Mesothelial cell of epicardium (in vitro differentiated cells): ENCODE data around the gene TMEM147. TPM values are rescaled to one million over a fixed set of nuclear protein-coding genes. Genes with fewer than 3 reads are reported as not detected.

ENCODE experiments used
- DNase-seq, 2 experiments: peaks; one replicate each; pipeline ENCODE4 v3.0.0; 2021; ENCODE audit warnings: low spot score in 2 of 2; ENCODE audit not compliant: unreplicated experiment in 2 of 2
- H3K27ac Mint-ChIP-seq: 2 replicates; pipeline ENCODE4 v1.8.0; 2021; ENCODE audit warnings: mixed read lengths
- H3K27me3 Mint-ChIP-seq: 2 replicates; pipeline ENCODE4 v1.8.0; 2021; ENCODE audit warnings: low read depth, mixed read lengths
- H3K36me3 Mint-ChIP-seq: 2 replicates; pipeline ENCODE4 v1.8.0; 2021; ENCODE audit warnings: mixed read lengths
- H3K4me1 Mint-ChIP-seq: 2 replicates; pipeline ENCODE4 v1.8.0; 2021; ENCODE audit warnings: mixed read lengths
- H3K4me3 Mint-ChIP-seq: 2 replicates; pipeline ENCODE4 v1.8.0; 2021; ENCODE audit warnings: mild to moderate bottlenecking, moderate library complexity, mixed read lengths
- H3K9me3 Mint-ChIP-seq: 2 replicates; pipeline ENCODE4 v1.8.0; 2021; ENCODE audit warnings: mixed read lengths
- total RNA-seq: library from RNA; stranded (reverse); gene quantifications from 3 replicates; pipeline ENCODE4 v1.2.1, GENCODE V29; 2021
- TF ChIP-seq, protein P1 (sequence below): fragments of 200-600 bp; sonication (generic); IDR thresholded peaks from one replicate; pipeline ENCODE4 v1.5.0; 2021; ENCODE audit warnings: antibody characterized with exemption; ENCODE audit not compliant: unreplicated experiment

Gene TMEM147
- total RNA-seq, 1 donor from 2014 or later = 82.2 TPM

DNA sequence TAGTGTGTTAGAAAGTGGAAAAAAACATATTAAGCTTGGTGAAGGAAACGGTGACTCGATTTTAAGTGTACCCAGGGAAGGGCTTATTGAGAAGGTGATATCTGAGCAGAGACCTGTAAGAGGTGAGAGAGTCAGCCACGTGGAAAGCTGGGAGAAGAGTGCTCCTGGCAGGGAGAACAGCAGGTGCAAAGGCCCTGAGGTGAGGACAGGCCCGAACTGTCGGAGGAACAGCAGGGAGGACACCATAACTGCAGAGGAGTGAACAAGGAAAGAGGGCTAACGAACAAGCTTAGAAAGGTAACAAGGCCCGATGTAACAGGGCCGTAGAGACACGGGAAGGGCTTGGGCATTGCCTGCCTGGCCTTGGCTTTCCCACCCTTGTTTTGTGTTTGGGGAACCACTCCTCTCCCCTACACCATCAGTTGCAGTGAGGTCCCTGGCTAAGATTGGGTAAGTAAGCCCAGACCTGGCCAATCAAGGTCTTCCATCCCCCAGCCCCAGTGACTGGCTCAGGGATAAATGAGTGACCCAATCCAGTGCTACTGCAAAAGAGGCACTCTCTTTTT, 10.7 kb downstream of the TMEM147 start:
- H3K36me3 Mint-ChIP-seq = no peaks in the 10 kb centered on the region
- peak overlapping the region; percentile 2 for H3K4me3 Mint-ChIP-seq
- H3K27ac Mint-ChIP-seq = no peak overlapping the region
- peaks cover 4% of the 10 kb centered on the region for H3K4me1 Mint-ChIP-seq
- no peak for DNase-seq
- peaks cover 67% of the 10 kb centered on the region for H3K27me3 Mint-ChIP-seq
- H3K9me3 Mint-ChIP-seq = no peaks in the 10 kb centered on the region
- TF ChIP-seq, protein P1, sequence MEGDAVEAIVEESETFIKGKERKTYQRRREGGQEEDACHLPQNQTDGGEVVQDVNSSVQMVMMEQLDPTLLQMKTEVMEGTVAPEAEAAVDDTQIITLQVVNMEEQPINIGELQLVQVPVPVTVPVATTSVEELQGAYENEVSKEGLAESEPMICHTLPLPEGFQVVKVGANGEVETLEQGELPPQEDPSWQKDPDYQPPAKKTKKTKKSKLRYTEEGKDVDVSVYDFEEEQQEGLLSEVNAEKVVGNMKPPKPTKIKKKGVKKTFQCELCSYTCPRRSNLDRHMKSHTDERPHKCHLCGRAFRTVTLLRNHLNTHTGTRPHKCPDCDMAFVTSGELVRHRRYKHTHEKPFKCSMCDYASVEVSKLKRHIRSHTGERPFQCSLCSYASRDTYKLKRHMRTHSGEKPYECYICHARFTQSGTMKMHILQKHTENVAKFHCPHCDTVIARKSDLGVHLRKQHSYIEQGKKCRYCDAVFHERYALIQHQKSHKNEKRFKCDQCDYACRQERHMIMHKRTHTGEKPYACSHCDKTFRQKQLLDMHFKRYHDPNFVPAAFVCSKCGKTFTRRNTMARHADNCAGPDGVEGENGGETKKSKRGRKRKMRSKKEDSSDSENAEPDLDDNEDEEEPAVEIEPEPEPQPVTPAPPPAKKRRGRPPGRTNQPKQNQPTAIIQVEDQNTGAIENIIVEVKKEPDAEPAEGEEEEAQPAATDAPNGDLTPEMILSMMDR = no peak

DNA sequence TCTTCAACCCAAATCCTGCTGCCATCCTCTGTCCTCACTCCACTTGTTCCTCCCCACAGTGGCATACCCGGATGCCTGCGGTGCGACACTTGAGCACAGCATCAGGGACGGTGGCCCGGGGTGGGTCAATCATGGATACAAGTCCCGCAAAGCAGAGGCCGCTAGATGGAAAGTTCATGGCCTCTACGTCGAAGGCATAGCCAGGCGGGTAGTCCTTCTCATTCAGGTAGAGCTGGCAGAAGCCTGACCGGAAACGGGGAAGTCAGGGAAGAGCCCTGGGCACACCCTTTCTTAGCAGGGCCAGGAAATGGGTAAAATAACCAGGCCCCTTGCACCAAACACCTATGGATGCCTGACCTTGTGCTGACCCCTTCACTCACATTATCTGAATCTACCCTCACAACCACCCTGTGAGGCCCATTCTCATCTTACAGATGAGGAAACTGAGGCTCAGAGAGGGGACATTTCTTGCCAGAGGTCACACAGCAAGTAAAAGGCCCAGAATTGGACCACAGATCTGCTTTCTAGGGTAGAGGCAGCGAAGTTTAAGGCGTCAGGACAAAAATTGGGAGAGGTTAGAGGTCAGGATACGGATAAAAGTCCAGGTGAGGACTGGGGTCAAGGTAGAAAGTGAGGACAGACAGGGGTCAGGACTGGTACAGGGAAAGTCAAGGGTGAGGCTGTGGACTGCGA, 11.6 kb downstream of the TMEM147 start:
- TF ChIP-seq, protein P1 = no peak
- Mint-ChIP-seq H3K36me3 (no peaks in the 10 kb centered on the region), H3K4me3 (peak overlapping the region; percentile 50), H3K9me3 (no peaks in the 10 kb centered on the region), H3K27me3 (peaks cover 75% of the 10 kb centered on the region), H3K4me1 (peaks cover 4% of the 10 kb centered on the region), H3K27ac (no peak overlapping the region)
- no peak for DNase-seq

DNA sequence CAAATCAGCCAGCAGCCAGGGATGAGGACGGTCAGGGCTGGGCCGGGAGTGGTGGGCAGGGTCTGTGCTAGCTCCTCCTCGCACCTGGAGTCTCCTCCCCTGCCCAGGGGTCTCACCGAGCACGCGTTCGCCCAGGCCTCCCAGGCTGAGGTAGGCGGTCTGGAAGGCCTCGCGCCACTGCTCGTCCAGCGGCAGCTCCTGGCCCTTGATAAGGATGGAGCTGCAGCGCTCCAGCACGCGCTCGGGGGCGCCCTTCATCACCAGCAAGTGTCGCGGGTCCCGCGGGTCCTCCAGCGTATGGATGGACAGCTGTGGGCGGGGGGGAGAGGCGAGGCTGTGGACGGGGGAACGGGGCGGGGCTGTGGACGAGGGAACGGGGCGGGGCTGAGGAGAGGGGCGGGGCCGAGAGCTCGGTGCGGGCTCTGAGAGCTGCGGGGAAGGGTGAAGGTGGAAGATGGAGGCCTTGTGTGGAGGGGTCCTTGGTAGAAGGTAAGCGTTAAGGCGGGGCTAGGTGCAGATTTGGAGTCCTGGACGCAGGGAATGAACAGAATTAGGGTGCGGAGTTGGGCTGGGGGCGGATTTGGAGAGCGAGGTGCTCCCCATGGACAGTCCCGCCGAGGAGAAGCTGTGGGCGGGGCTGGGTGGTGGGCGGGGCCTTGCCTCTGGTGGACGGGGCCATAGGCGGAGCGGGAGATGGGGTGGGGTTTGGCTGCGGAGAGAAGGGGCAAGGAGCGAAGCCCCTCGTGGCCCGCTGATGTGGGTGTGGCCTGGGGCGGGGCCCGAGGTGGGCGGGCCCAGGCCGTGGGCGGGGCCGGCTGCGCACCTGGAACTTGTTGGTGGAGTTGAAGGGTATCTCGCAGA, 12.3 kb downstream of the TMEM147 start:
- Mint-ChIP-seq H3K36me3 (no peaks in the 10 kb centered on the region), H3K27me3 (peaks cover 83% of the 10 kb centered on the region), H3K27ac (no peak overlapping the region), H3K4me1 (peaks cover 4% of the 10 kb centered on the region), H3K9me3 (no peaks in the 10 kb centered on the region), H3K4me3 (peak overlapping the region; percentile 75)
- TF ChIP-seq, protein P1 = no peak
- peak; percentile 70 to 82 for DNase-seq

DNA sequence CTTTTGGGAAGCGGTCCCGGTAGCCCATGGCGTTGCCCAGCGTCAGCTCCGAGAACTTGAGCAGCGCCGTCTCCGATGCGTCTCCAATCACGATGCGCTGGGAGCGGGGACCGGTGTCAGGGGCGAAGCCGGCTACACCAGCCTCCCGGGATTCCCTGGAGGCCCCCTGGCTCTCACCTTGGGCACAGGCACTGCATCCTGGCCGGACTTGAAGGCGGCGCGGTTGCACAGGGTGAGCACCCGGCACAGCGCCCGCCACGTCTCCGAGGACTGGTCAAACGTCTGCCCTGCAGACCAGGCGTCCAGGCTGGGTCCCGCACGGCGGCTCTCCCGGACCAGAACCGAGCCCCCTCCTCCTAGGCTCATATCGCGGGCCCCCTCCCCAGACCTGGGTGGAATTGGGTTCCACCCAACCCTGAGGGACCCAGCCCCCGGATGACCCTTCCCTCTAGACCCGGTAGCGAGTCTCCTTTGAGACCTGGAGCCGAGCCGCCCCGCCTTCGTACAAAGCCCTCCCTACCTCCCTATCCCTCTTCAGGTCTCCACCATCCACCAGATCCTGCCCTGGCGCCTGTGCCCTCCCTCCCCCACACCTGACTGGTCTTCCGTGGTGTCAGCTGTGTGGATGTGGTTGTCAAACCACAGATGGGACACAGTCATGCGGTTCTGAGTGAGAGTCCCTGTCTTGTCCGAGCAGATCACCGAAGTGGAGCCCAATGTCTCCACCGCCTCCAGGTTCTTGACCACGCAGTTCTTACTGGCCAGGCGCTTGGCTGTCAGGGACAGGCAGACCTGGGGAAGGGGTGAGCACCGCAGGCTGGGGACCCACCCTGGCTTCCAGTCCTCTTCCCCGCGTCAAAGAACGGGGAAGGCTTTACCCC, 13.2 kb downstream of the TMEM147 start:
- peaks cover 90% of the 10 kb centered on the region for H3K27me3 Mint-ChIP-seq
- TF ChIP-seq, protein P1 = no peak
- H3K9me3 Mint-ChIP-seq = no peaks in the 10 kb centered on the region
- H3K36me3 Mint-ChIP-seq = no peaks in the 10 kb centered on the region
- DNase-seq = no peak
- H3K4me3 Mint-ChIP-seq = peak overlapping the region; percentile 75
- H3K27ac Mint-ChIP-seq = no peak overlapping the region
- H3K4me1 Mint-ChIP-seq = peaks cover 4% of the 10 kb centered on the region

DNA sequence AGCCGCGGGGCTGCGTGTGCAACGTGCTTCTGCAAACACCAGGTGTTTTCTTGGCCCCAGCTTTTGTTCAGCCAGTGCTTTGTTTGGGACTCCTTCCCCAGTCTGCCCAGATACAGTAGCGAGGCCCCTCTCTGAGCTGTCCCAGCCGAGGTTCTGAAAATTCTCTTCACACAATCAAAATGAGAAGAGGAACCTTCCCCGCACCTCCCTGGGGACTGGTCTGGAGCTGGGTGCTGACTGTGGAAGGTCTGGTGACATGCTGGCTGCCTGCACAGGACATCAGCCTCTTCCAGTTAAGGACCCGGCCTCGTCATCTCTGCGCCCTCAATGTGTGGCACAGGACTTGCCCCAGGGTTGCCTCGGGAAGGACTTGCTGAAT, 13.8 kb downstream of the TMEM147 start:
- Mint-ChIP-seq H3K4me3 (no peak overlapping the region), H3K9me3 (no peaks in the 10 kb centered on the region), H3K27ac (no peak overlapping the region), H3K4me1 (peaks cover 4% of the 10 kb centered on the region), H3K36me3 (no peaks in the 10 kb centered on the region), H3K27me3 (peaks cover 88% of the 10 kb centered on the region)
- TF ChIP-seq, protein P1 = no peak
- no peak for DNase-seq
